ENCODE measurements around the gene CACNA1H. TPM values are rescaled to one million over a fixed set of nuclear protein-coding genes. Genes with fewer than 3 reads are reported as not detected.
A peak's percentile ranks its signal among the peaks of the same experiment; 100 is the strongest.

The CACNA1H gene
- total and polyA plus RNA-seq, 7 donors = 0.46 to 181 (median 37.0) TPM

DNA sequence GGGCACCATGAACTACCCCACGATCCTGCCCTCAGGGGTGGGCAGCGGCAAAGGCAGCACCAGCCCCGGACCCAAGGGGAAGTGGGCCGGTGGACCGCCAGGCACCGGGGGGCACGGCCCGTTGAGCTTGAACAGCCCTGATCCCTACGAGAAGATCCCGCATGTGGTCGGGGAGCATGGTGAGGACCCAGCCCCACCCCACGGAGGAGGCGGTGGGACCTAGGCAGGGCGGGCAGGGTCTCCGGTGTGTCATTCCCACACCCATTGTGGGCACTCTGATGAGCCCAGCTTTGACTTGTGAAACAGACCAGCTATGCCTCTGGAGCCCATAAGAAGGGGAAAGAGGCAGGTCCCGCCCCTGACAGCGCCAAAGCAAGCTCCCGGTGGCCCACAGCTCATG lies 49.4 kb downstream of the CACNA1H start:
- intact Hi-C loops (cut with DNase I) = no loop called here

DNA sequence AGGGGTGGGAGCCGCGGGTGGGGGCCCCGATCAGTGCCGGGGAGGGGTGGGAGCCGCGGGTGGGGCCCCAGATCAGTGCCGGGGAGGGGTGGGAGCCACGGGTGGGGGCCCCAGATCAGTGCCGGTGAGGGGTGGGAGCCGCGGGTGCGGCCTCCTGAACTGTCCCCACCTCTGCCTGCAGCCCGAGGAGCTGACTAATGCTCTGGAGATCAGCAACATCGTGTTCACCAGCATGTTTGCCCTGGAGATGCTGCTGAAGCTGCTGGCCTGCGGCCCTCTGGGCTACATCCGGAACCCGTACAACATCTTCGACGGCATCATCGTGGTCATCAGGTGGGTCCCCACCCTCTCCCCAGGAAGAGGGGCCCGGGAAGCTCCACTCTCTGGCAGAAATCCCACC lies 52.0 kb downstream of the CACNA1H start:
- Histone ChIP-seq H3K27me3 (no peaks in the 10 kb centered on the region), H3K4me3 (no peak overlapping the region), H3K9me3 (no peaks in the 10 kb centered on the region), H3K36me3 (peaks cover 57 to 97% (median 93%) of the 10 kb centered on the region in 4 donors), H3K27ac (peak overlapping the region in 1 of 4 donors; percentile 52), H3K4me1 (no peaks in the 10 kb centered on the region)
- TF ChIP-seq POLR2AphosphoS5 (IDR thresholded peaks at IDR 0.05) (no peak), POLR2A (IDR thresholded peaks at IDR 0.05) (no peak), EP300 (IDR thresholded peaks at IDR 0.05) (no peak)
- TF ChIP-seq, protein P1, sequence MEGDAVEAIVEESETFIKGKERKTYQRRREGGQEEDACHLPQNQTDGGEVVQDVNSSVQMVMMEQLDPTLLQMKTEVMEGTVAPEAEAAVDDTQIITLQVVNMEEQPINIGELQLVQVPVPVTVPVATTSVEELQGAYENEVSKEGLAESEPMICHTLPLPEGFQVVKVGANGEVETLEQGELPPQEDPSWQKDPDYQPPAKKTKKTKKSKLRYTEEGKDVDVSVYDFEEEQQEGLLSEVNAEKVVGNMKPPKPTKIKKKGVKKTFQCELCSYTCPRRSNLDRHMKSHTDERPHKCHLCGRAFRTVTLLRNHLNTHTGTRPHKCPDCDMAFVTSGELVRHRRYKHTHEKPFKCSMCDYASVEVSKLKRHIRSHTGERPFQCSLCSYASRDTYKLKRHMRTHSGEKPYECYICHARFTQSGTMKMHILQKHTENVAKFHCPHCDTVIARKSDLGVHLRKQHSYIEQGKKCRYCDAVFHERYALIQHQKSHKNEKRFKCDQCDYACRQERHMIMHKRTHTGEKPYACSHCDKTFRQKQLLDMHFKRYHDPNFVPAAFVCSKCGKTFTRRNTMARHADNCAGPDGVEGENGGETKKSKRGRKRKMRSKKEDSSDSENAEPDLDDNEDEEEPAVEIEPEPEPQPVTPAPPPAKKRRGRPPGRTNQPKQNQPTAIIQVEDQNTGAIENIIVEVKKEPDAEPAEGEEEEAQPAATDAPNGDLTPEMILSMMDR (IDR thresholded peaks at IDR 0.05) = no peak
- no peak for DNase-seq
- 53 to 78% methylated on average over 16 of the region's 21 CpGs for WGBS, 2 donors
- intact Hi-C loops (cut with DNase I) = no loop called here

More for the DNA sequence above, 49.4 kb downstream of the CACNA1H start:
- Histone ChIP-seq H3K27me3 (no peaks in the 10 kb centered on the region), H3K27ac (no peak overlapping the region), H3K4me1 (no peaks in the 10 kb centered on the region), H3K36me3 (peaks cover 41 to 81% (median 68%) of the 10 kb centered on the region in 4 donors), H3K4me3 (no peak overlapping the region), H3K9me3 (no peaks in the 10 kb centered on the region)
- WGBS, 2 donors = 90 to 92% methylated on average over 18 of the region's 18 CpGs
- DNase-seq = no peak
- no peak for TF ChIP-seq POLR2A (IDR thresholded peaks at IDR 0.05)
- TF ChIP-seq EP300 (IDR thresholded peaks at IDR 0.05) = no peak
- TF ChIP-seq, protein P1 (IDR thresholded peaks at IDR 0.05) = no peak
- peak in 1 of 4 donors; percentile 6 for TF ChIP-seq POLR2AphosphoS5 (IDR thresholded peaks at IDR 0.05)

DNA sequence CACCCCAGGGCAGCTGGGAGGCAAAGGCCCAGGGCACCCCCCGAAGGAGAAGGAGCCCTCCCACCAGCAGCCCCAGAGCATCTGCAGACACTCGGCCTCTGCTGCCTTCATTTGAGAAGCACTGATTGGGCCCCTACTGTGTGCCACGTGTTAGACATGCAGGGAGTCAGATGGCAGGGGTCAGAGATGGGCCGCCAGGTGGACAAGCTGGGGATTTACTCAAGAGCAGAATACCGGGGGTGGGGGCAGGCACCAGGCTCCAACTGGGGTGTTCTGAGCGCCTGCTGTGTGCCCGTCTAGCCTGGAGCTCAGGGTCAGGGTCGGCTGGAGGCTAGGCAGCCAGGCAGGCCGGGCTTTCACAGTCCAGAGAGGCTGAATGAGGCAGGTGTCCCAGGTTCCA lies 53.4 kb downstream of the CACNA1H start:
- Histone ChIP-seq H3K4me1 (no peaks in the 10 kb centered on the region), H3K9me3 (no peaks in the 10 kb centered on the region), H3K27me3 (no peaks in the 10 kb centered on the region), H3K27ac (peak overlapping the region in 2 of 4 donors; percentile 6 to 14), H3K36me3 (peaks cover 70 to 97% (median 93%) of the 10 kb centered on the region in 4 donors), H3K4me3 (no peak overlapping the region)
- intact Hi-C loops (cut with DNase I) = no loop called here
- DNase-seq = no peak
- 64 to 75% methylated on average over 9 of the region's 9 CpGs for WGBS, 2 donors
- TF ChIP-seq EP300 (IDR thresholded peaks at IDR 0.05) (no peak), POLR2AphosphoS5 (IDR thresholded peaks at IDR 0.05) (no peak), POLR2A (IDR thresholded peaks at IDR 0.05) (no peak)
- TF ChIP-seq, protein P1 (IDR thresholded peaks at IDR 0.05) = no peak

DNA sequence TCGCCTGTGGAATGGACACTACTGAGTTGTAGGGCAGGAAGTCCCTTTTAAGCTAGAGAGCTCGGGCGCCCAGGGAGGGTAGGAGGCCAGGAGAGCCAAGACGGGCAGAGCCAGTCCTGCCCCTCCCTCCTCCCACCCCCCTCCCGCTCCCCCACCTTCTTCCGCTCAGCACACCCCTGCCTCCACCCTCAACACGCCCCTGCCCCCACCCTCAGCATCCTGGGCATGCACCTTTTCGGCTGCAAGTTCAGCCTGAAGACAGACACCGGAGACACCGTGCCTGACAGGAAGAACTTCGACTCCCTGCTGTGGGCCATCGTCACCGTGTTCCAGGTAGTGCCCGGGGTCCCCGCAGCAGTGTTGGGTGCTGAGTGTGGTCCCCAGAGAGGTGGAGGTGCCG lies 53.9 kb downstream of the CACNA1H start:
- Histone ChIP-seq H3K36me3 (peaks cover 69 to 97% (median 94%) of the 10 kb centered on the region in 4 donors), H3K4me1 (no peaks in the 10 kb centered on the region), H3K4me3 (no peak overlapping the region), H3K9me3 (no peaks in the 10 kb centered on the region), H3K27ac (peak overlapping the region in 2 of 4 donors; percentile 14 to 27), H3K27me3 (no peaks in the 10 kb centered on the region)
- no peak for TF ChIP-seq EP300 (IDR thresholded peaks at IDR 0.05)
- TF ChIP-seq, protein P1 (IDR thresholded peaks at IDR 0.05) = no peak
- TF ChIP-seq POLR2AphosphoS5 (IDR thresholded peaks at IDR 0.05) = no peak
- no peak for TF ChIP-seq POLR2A (IDR thresholded peaks at IDR 0.05)
- intact Hi-C loops (cut with DNase I) = no loop called here
- DNase-seq = no peak
- 66 to 75% methylated on average over 16 of the region's 16 CpGs for WGBS, 2 donors
